TTC549 (cell line): Measurements from ENCODE around the gene ACP5.

ENCODE experiments used
- FAIRE-seq: peaks from 2 replicates; lab custom pipeline; 2012; peaks lifted over from hg19 to GRCh38; lab: Jason Lieb, UNC

The ACP5 gene

GRCh38 chr19:11547929-11548700 is 29.3 kb downstream of the ACP5 start:
- no peak for FAIRE-seq

DNA sequence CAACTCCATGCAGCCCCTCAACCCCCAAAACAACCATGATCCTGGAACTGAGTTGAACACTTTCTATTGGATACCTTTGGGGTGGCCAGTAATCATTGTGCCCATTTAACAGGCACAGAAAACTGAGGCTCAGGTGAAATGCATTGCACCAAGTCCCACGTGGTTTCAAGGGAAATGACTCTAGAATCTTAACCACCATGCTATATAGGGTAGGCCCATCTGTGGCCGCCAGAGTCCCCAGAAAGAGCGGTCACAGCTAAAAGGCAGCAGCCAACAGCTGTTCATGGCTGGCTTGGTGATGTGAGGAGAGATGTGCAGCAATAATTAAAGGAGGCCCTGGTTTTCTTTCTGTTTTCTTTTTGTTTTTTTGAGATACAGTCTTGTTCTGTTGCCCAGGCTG is 36.2 kb downstream of the ACP5 start:
- FAIRE-seq, result no peak

- no peak for FAIRE-seq
These were observed 36.8 kb downstream of the ACP5 start for GRCh38 chr19:11540645-11541044.

GRCh38 chr19:11539495-11540365 is 37.7 kb downstream of the ACP5 start:
- no peak for FAIRE-seq

- no peak for FAIRE-seq
These were observed 39.0 kb downstream of the ACP5 start, which contains the start of gene CNN1 for GRCh38 chr19:11538232-11539036. TSS of gene CNN1 (plus strand) at chr19:11538851. CDS start at chr19:11538928, 77 bp downstream.

GRCh38 chr19:11535792-11536595 is 41.5 kb downstream of the ACP5 start:
- FAIRE-seq, result no peak

- no peak for FAIRE-seq
These were observed 42.5 kb downstream of the ACP5 start for GRCh38 chr19:11534948-11535347.

- FAIRE-seq, result no peak
These were observed 42.9 kb downstream of the ACP5 start for GRCh38 chr19:11534538-11534937.

DNA sequence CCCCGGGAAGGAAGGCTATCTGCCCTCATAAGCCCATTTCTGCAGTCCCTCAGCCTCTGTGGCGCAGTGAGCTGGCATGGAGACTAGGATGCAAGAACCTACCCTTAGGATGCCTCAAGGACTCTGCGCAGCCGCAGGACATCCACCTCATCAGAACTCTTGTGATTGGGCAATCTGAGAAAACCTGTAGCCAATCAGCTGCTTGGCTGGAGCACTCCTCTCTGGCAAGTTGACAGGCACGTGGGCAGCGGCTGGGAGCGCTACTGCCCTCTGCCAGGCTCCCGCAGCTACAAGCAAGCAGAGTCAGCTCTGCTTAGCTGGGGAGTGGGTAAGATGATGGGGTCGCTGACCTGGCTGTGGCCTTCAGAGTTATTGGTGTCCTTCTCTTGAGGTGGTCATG is 47.0 kb downstream of the ACP5 start:
- no peak for FAIRE-seq

GRCh38 chr19:11528551-11529341 is 48.7 kb downstream of the ACP5 start, which contains the start of gene ECSIT:
TSS of gene ECSIT (minus strand) at chr19:11529134. CDS start at chr19:11519170, 9,964 bp downstream.
- peak; percentile 93 for FAIRE-seq
